Activated CD4-positive, alpha-beta T cell treated with anti-CD3 and anti-CD28 coated beads, Interleukin-2, amount 50 U/mL, for 1 hour (primary cell): ENCODE data around the gene PPP4C.
"Not testable (repeated sequence)": the region's sequence is repeated elsewhere in the genome, so short reads cannot be mapped to it uniquely, and the experiment has no call there.

Experiments
- DNase-seq: peaks from one replicate; pipeline ENCODE4 v3.0.0-alpha.2; 2020

PPP4C gene

GRCh38 chr16:30075503-30076275 lies at the start of gene PPP4C:
TSS of gene PPP4C (plus strand) at chr16:30075994. CDS start at chr16:30076378, 384 bp downstream.
- DNase-seq, result peak; percentile 85

DNA sequence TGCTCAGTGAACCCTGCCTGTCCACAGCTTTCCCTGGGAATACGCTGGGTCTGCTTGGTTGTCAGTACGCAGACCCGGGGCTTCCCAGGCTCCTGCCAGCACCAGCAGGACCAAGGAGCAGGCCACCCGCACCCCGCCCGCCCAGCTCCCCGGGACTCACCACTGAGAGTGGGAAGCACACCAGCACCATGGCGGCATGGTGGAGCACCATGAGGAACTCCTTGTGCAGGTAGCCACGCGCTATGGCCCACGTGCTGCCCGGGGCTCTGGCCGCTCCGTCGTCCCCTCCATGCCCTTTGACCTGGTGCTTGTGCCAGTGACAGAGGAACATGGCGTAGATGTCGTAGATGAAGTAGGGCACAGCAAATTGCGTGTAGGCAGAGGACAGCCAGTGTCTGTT lies 49.3 kb upstream of the PPP4C start:
- no peak for DNase-seq

- no peak for DNase-seq
Observed at GRCh38 chr16:30027588-30028437, 48.0 kb upstream of the PPP4C start.

GRCh38 chr16:30028438-30029076 lies 47.2 kb upstream of the PPP4C start:
- DNase-seq, result no peak

DNA sequence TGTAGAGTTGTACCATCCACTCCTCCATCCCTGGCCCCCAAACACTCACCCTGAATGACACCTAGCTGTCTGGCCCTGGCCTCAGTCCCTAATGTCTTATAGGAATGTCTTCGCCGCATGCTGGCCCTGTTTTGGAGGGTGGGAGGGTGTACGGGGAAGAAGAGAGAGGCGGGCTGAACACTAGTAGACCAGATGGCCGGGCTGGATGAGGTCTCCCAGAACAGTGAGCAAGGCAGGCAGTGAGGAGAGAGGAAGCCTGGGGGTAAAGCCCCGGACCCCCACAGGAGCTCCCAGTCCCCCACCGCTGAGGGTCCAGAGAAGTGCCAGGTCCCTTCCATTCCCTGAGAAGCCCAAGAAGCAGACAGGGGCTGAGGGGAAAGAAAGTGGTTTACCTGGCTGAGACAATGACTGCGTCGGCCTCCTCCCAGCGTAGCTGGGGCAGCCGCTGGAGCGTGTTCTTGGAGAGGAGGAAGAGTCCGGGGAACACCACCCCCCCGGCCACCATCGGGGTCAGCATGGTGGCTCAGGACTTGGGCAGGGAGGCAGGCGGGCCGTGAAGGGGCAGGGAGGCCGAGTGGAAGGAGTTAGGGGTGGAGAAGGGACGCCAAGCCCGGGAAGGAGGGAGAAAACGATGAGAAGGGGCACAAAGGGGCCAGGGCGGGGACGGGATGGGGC lies 45.6 kb upstream of the PPP4C start:
- DNase-seq, result no peak

DNA sequence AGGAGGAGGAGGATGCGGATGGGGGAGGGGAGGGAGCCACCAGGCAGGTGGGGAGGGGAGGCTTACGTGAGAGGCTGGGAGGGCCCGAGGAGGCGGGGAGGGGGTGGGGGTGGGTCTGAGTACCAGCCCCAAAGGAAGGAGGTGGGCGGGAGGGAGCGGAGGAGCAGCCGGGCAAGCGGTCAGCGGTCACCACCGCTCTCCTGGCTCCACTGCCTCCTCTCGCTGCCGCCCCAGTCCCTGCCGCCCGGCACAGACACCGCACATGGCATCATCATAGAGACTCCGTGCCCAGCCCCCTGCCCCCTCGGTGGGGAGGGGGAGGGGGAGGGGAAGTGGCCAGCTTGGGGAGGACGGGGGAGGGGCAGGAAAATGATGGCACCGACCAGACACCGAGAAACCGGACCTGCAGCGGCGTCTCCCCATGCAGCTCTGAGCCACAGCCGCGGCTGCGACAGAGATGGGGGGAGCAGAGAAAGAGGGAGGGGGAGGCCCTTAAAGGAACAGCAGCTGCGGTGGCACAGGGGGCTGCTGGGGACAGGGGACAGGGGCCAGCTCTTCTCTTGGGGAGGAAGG lies 44.9 kb upstream of the PPP4C start, which contains the start of gene TLCD3B:
TLCD3B (minus strand) TSS at position 431 of the 573 bp plus-strand sequence. CDS start 744 bp downstream, outside the sequence.
- DNase-seq, result no peak

GRCh38 chr16:30031477-30031918 lies 44.3 kb upstream of the PPP4C start:
- no peak for DNase-seq

- peak; percentile 58 for DNase-seq
Observed at GRCh38 chr16:30032083-30032819, 43.5 kb upstream of the PPP4C start.

DNA sequence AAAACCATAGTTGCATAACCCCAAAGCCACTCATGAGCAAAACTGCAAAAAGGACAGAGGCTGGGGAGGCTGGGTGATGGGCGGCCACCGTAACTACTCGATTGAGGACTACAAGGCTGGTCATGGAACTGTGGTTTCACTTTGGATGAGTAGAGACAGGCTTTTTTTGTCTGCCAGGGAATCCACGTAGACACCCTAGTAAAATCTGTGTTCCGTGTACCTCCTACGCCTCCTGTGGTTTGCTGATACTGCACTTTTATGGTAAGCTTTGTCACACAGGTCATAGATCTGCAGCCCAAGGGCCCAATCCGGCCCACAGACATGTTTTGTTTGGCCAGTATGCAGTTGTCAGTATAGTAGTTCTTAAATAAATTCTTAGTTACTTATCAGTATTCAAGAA lies 42.5 kb upstream of the PPP4C start:
- DNase-seq, result no peak

GRCh38 chr16:30040221-30040620 lies 35.6 kb upstream of the PPP4C start:
- DNase-seq, result no peak

GRCh38 chr16:30040690-30041089 lies 35.1 kb upstream of the PPP4C start:
- not testable (repeated sequence) for DNase-seq

DNA sequence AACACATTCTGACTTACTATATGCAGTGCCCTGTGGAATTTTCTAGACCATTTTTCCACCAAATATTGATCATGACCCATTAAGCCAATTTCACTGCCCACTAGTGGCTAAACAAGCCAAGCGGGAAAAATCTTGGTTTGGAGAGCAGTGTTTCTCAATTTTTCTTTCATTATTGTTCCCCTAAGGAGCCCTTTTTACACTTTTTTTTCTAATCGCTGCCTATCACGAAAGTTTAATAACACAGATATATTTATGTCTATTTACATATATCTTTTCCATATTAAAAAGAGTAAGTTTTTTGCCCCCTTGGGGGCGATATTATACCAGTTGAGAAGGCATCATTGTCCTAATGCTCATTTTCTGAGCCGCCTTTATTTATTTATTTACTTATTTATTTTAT lies 34.0 kb upstream of the PPP4C start:
- no peak for DNase-seq

DNA sequence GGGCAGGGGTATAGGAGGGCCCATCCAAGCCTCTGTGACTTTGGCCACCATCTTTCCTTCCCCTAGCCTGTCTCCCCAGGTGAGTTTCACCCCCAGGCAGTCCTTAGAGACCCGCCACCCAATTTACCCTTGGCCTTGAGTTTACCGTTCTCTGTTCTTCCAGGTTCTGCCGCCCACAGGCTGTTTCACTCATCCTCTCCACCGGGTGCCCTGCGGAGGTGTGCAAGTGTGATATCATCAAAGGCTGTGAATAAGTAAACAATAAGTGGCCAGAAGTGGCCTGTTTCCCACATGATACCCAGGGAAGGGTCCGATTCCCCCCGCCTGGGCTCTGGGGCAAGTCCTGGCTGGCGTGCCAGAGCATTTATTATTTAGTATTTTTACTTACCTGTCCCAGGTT lies 29.6 kb upstream of the PPP4C start:
- no peak for DNase-seq

DNA sequence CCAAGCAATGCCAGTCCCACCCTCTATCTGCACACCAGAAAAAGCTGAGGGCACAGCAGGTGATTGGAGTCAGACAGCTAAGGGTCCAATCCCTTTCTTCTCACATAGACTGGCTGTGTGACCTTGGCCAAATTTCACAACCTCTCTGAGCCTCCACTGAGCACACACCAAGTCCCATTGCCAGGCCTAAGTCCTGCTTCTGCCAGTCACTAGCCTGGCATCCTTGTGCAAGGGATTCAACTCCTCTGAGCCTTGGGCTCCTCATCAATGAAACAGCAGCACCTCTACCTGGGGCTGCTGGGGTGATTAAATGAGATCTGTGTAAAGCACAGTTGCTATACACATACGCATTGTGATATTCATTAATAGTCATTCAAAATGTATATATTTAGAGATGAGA lies 29.2 kb upstream of the PPP4C start:
- DNase-seq, result no peak

- DNase-seq, result no peak
Observed at GRCh38 chr16:30049871-30050270, 25.9 kb upstream of the PPP4C start.

DNA sequence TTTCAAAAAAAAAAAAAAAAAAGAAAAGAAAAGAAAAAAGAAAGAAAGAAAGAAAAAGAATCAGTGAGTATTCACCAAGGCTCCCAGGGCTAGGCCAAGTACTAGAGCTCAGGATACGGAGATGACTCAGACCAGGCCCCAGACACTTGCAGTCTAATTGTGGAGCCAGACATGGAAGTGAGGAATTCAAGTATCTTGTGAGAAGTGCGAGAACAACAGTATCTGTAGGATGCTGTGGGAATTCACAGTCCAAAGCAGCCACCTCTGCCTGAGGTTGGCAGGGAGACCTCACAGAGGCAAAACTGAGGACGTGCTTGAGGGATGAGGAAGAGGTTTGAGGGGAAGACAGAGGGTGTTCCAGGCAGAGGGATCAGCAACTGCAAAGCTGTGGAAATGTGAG lies 24.3 kb upstream of the PPP4C start:
- no peak for DNase-seq

- peak; percentile 87 for DNase-seq
Observed at GRCh38 chr16:30052671-30053372, 23.0 kb upstream of the PPP4C start.

- no peak for DNase-seq
Observed at GRCh38 chr16:30053376-30054015, 22.3 kb upstream of the PPP4C start.

- DNase-seq, result no peak
Observed at GRCh38 chr16:30054451-30054850, 21.3 kb upstream of the PPP4C start.

- DNase-seq, result peak; percentile 55
Observed at GRCh38 chr16:30054959-30055553, 20.7 kb upstream of the PPP4C start.
